Thoracic aorta (tissue), 2 donors: ENCODE measurements around the gene AMOTL2. TPM values are rescaled to one million over a fixed set of nuclear protein-coding genes. Genes with fewer than 3 reads are reported as not detected.

ENCODE experiments used
- ATAC-seq: fragments of 150-250 bp; one replicate; pipeline ENCODE4 v1.8.0; 2017; ENCODE audit warnings: low read depth; ENCODE audit not compliant: insufficient number of reproducible peaks, low FRiP score
- DNase-seq: peaks from one replicate; pipeline ENCODE4 v3.0.0-alpha.2; 2020; ENCODE audit warnings: low spot score
- H3K27ac ChIP-seq, 2 donors: fragments of 200-600 bp; sonication (generic); 1 replicate in 1 of 2; 2 replicates in 1 of 2; pipeline ENCODE4 v1.5.1; 2016; ENCODE audit warnings: mild to moderate bottlenecking in 2 of 2, moderate library complexity in 2 of 2
- H3K27me3 ChIP-seq: fragments of 200-600 bp; sonication (generic); replicated peaks from 2 replicates; pipeline ENCODE4 v1.6.0; 2016; ENCODE audit warnings: mild to moderate bottlenecking; ENCODE audit not compliant: insufficient read depth
- H3K36me3 ChIP-seq: fragments of 200-600 bp; sonication (generic); one replicate; pipeline ENCODE4 v1.5.1; 2016
- H3K4me1 ChIP-seq, 2 donors: fragments of 200-600 bp; sonication (generic); 1 replicate in 1 of 2; 2 replicates in 1 of 2; pipeline versions ENCODE4 v1.5.1 to v1.6.0; 2016; ENCODE audit warnings: low read depth in 2 of 2, mild to moderate bottlenecking in 1 of 2; ENCODE audit not compliant: control insufficient read depth in 1 of 2
- H3K4me3 ChIP-seq: fragments of 200-600 bp; sonication (generic); 2 replicates; pipeline ENCODE4 v1.5.1; 2016; ENCODE audit warnings: mild to moderate bottlenecking
- H3K9me3 ChIP-seq: fragments of 200-600 bp; sonication (generic); 2 replicates; pipeline ENCODE4 v1.5.1; 2016
- total RNA-seq, 2 donors: library from RNA; depleted of rRNA; stranded (reverse); fragments of >200 nt; gene quantifications; one replicate each; pipeline versions ENCODE4 v1.1.0 to v1.2.3, GENCODE V29; 2016
- TF ChIP-seq, protein P1 (sequence below): fragments of 200-600 bp; sonication (generic); IDR thresholded peaks from one replicate; pipeline ENCODE4 v1.5.1; 2019; ENCODE audit warnings: antibody characterized with exemption

AMOTL2 gene
- total RNA-seq, result 100 to 1,000 TPM in 1 of 2 donors, 10 to 100 TPM in 1; 62.4 to 161 TPM

GRCh38 chr3:134374105-134374790 lies at the start of gene AMOTL2:
Gene AMOTL2, minus strand, starts transcription at chr3:134374447. Its CDS starts 3,014 bp downstream, at chr3:134371433.
- H3K4me1 ChIP-seq, result peaks cover 31 to 45% of the 10 kb centered on the region in 2 donors
- TF ChIP-seq, protein P1, sequence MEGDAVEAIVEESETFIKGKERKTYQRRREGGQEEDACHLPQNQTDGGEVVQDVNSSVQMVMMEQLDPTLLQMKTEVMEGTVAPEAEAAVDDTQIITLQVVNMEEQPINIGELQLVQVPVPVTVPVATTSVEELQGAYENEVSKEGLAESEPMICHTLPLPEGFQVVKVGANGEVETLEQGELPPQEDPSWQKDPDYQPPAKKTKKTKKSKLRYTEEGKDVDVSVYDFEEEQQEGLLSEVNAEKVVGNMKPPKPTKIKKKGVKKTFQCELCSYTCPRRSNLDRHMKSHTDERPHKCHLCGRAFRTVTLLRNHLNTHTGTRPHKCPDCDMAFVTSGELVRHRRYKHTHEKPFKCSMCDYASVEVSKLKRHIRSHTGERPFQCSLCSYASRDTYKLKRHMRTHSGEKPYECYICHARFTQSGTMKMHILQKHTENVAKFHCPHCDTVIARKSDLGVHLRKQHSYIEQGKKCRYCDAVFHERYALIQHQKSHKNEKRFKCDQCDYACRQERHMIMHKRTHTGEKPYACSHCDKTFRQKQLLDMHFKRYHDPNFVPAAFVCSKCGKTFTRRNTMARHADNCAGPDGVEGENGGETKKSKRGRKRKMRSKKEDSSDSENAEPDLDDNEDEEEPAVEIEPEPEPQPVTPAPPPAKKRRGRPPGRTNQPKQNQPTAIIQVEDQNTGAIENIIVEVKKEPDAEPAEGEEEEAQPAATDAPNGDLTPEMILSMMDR, result no peak
- no peaks in the 10 kb centered on the region for H3K9me3 ChIP-seq
- H3K36me3 ChIP-seq, result peaks cover 22% of the 10 kb centered on the region
- peak; percentile 82 for ATAC-seq
- no peaks in the 10 kb centered on the region for H3K27me3 ChIP-seq
- peak within 1 kb of the TSS; percentile 98 to 100 for H3K27ac ChIP-seq
- no peak for DNase-seq
- peak within 1 kb of the TSS; percentile 93 for H3K4me3 ChIP-seq

- no peak overlapping the region for H3K4me3 ChIP-seq
Observed at GRCh38 chr3:134423153-134423552, 48.9 kb upstream of the AMOTL2 start.

GRCh38 chr3:134419960-134420321 lies 45.7 kb upstream of the AMOTL2 start:
- DNase-seq, result no peak
- no peak for ATAC-seq
- Histone ChIP-seq H3K27ac (no peak overlapping the region), H3K4me1 (no peaks in the 10 kb centered on the region), H3K36me3 (no peaks in the 10 kb centered on the region), H3K9me3 (no peaks in the 10 kb centered on the region), H3K27me3 (no peaks in the 10 kb centered on the region), H3K4me3 (no peak overlapping the region)
- TF ChIP-seq, protein P1, result no peak

More at GRCh38 chr3:134423153-134423552, 48.9 kb upstream of the AMOTL2 start:
- H3K27me3 ChIP-seq, result no peaks in the 10 kb centered on the region
- H3K4me1 ChIP-seq, result no peaks in the 10 kb centered on the region
- DNase-seq, result no peak
- ATAC-seq, result no peak
- no peaks in the 10 kb centered on the region for H3K36me3 ChIP-seq
- no peak overlapping the region for H3K27ac ChIP-seq
- TF ChIP-seq, protein P1, result no peak
- no peaks in the 10 kb centered on the region for H3K9me3 ChIP-seq

DNA sequence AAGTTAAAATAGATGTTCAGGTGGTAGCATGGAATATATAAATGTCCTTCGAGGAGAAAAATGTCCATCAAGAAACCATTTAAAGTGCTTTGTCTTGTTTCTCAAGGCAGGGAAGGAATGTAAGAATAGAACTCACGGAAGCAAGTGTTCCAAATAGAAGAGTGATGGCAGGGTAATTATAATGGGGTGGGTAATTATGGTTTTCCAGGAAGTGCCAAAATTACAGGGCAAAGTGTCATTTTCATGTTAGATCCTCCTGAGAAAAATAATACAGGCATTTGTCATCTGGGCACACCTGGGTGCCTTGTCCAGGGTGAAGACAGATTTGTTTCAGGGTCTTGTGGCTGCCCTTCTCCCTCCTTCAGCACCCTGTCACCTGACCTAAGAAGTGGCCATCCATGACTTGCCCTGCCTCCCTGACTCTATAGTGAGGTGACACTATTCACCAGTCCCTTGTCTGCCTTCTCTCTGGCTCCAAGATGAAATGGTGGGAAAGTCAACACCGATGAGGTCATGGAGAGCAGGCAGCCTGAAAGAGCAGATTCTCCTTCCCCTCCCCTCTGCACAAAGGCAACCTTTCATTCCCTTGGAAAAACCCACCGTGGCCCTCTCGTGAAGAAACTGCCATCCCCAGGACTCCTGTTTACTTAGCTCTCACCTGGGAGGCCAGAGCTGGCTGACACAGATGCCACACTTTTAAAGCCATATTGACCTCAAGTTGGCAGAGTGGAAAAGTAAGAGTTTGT lies 45.1 kb upstream of the AMOTL2 start:
- ATAC-seq, result no peak
- DNase-seq, result no peak
- no peaks in the 10 kb centered on the region for H3K9me3 ChIP-seq
- H3K36me3 ChIP-seq, result no peaks in the 10 kb centered on the region
- no peaks in the 10 kb centered on the region for H3K27me3 ChIP-seq
- no peak overlapping the region for H3K27ac ChIP-seq
- H3K4me1 ChIP-seq, result no peaks in the 10 kb centered on the region
- no peak overlapping the region for H3K4me3 ChIP-seq
- TF ChIP-seq, protein P1, result no peak

DNA sequence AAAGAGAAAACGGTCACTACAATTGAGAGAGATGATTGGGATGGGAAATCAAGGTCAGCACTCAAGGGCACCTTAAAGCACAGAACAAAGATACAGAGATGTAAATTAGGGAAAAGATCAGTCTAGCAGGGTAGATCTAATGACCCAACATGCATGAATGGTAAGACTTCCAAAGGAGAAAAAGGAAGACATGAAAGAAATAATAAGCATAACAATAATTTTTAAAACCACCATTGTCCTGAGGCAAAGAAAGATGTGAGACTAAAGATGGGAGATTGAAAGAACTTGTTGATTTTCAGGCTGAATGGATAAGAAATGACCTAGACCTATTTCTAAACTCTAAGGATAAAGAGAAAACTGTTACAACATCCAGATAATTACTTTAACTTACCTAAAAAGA lies 34.8 kb upstream of the AMOTL2 start:
- Histone ChIP-seq H3K4me3 (no peak overlapping the region), H3K36me3 (no peaks in the 10 kb centered on the region), H3K9me3 (no peaks in the 10 kb centered on the region), H3K27ac (no peak overlapping the region), H3K27me3 (no peaks in the 10 kb centered on the region), H3K4me1 (peaks cover 4 to 20% of the 10 kb centered on the region in 2 donors)
- ATAC-seq (no peak), DNase-seq (no peak)
- TF ChIP-seq, protein P1, result no peak
